Measurements from ENCODE around the gene ODAD4. TPM values are rescaled to one million over a fixed set of nuclear protein-coding genes. Genes with fewer than 3 reads are reported as not detected.

Gene ODAD4, protein sequence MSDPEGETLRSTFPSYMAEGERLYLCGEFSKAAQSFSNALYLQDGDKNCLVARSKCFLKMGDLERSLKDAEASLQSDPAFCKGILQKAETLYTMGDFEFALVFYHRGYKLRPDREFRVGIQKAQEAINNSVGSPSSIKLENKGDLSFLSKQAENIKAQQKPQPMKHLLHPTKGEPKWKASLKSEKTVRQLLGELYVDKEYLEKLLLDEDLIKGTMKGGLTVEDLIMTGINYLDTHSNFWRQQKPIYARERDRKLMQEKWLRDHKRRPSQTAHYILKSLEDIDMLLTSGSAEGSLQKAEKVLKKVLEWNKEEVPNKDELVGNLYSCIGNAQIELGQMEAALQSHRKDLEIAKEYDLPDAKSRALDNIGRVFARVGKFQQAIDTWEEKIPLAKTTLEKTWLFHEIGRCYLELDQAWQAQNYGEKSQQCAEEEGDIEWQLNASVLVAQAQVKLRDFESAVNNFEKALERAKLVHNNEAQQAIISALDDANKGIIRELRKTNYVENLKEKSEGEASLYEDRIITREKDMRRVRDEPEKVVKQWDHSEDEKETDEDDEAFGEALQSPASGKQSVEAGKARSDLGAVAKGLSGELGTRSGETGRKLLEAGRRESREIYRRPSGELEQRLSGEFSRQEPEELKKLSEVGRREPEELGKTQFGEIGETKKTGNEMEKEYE
- total RNA-seq, result 1.0 TPM

DNA sequence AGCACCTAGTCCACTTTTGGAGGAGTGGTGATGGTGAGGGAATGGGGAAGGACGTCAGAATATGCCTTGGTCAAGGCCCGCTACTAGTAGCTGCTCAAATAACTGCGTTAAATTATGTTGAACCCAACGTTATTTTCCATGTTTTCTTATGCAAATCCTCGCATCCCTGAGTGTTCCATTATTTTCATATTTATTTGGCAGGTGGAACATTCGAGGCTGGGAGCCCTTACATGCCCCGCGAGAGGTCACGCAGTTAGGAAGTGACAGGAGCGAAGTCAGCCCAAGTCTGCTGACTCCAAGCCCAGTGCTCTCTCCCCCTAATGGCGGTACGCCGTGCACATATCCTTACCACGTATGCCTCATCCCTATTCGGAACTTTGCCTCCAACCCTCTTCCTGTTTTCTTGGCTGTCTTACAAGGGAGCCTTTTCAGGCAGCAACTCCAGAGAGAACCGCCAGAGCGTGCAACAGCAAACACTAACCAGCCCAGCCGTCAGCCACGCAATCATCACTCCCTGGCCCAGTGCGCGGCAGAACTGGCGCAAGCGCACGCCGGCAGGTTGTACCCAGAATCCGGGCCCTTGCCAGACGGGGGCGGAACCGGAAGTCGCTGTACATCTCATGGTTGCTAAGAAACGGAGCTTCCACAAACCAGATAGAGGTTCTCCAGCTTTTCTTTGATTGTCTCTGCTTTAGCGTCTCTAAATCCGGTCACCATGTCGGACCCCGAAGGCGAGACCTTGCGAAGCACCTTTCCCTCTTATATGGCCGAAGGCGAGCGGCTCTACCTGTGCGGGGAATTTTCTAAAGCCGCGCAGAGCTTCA, at the start of gene ODAD4:
Gene ODAD4 (plus strand): TSS at position 609 of the 824 bp plus-strand sequence. CDS start 107 bp downstream, at position 716.
- no peaks in the 10 kb centered on the region for H3K27me3 ChIP-seq (ENCODE audit: control insufficient read depth in 3 of 3, insufficient read depth in 3 of 3, low read length in 3 of 3)
- peak within 1 kb of the TSS; percentile 76 for H3K27ac ChIP-seq (ENCODE audit: low read depth, low read length)
- H3K36me3 ChIP-seq (ENCODE audit: control insufficient read depth in 3 of 3, insufficient read depth in 3 of 3, low read length in 3 of 3), result no peaks in the 10 kb centered on the region
- H3K9ac ChIP-seq (ENCODE audit: low read depth in 1 of 3, low read length in 3 of 3), result peak within 1 kb of the TSS; percentile 71 to 91 (median 86)
- H3K4me3 ChIP-seq (ENCODE audit: low read length in 3 of 3), result peak within 1 kb of the TSS; percentile 84 to 92 (median 91)
- H3K9me3 ChIP-seq (ENCODE audit: control insufficient read depth in 3 of 3, low read length in 3 of 3), result no peaks in the 10 kb centered on the region
- H3K4me1 ChIP-seq (ENCODE audit: control insufficient read depth in 3 of 3, insufficient read depth in 3 of 3, low read length in 3 of 3), result peaks cover 5 to 11% (median 10%) of the 10 kb centered on the region in 3 donors

DNA sequence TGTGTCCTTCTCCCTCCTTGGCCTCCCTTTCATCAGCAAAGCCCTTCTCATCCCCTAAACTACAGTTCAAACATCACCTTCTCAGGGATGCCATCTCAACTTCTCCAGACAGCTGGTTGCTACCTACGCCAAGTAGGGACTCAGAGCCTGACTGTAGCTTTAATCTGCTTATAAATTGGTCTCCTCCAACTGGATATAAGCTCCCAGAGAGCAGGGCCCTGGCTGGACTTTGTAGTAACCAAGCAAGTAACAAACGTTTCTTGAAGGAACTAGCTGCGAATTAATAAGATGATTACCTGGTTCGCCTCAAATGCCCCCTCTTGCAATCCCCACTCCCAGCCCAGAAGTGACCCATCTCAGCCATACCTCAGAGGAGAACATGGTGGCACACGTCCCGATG, 47.7 kb upstream of the ODAD4 start:
- Histone ChIP-seq H3K4me3 (ENCODE audit: low read length in 3 of 3) (no peak overlapping the region), H3K27me3 (ENCODE audit: control insufficient read depth in 3 of 3, insufficient read depth in 3 of 3, low read length in 3 of 3) (no peaks in the 10 kb centered on the region), H3K9ac (ENCODE audit: low read depth in 1 of 3, low read length in 3 of 3) (no peak overlapping the region), H3K4me1 (ENCODE audit: control insufficient read depth in 3 of 3, insufficient read depth in 3 of 3, low read length in 3 of 3) (no peaks in the 10 kb centered on the region), H3K9me3 (ENCODE audit: control insufficient read depth in 3 of 3, low read length in 3 of 3) (no peaks in the 10 kb centered on the region), H3K36me3 (ENCODE audit: control insufficient read depth in 3 of 3, insufficient read depth in 3 of 3, low read length in 3 of 3) (peaks cover 49 to 64% (median 60%) of the 10 kb centered on the region in 3 donors), H3K27ac (ENCODE audit: low read depth, low read length) (no peak overlapping the region)

DNA sequence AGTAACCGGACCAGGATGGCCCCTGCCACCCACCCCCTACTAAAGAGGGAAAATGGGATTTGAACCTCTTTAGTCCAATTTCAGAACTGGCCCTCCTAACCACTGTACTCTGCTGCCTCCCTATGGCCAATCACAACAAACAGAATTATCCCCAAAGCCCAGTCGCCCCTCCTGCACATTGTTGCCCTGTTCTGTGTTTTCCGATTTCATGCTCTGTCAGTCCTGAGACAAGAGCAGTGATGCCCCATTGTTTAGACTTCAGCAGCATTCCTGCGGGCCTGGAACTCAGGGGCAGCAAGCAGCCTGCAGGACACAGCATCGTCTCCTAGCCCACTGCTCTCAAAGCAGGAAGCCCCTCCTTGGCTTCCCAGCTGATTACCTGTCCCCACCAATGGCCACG, 44.7 kb upstream of the ODAD4 start:
- Histone ChIP-seq H3K36me3 (ENCODE audit: control insufficient read depth in 3 of 3, insufficient read depth in 3 of 3, low read length in 3 of 3) (peaks cover 43 to 58% (median 55%) of the 10 kb centered on the region in 3 donors), H3K27me3 (ENCODE audit: control insufficient read depth in 3 of 3, insufficient read depth in 3 of 3, low read length in 3 of 3) (no peaks in the 10 kb centered on the region), H3K9me3 (ENCODE audit: control insufficient read depth in 3 of 3, low read length in 3 of 3) (no peaks in the 10 kb centered on the region), H3K4me1 (ENCODE audit: control insufficient read depth in 3 of 3, insufficient read depth in 3 of 3, low read length in 3 of 3) (no peaks in the 10 kb centered on the region), H3K4me3 (ENCODE audit: low read length in 3 of 3) (no peak overlapping the region), H3K9ac (ENCODE audit: low read depth in 1 of 3, low read length in 3 of 3) (no peak overlapping the region), H3K27ac (ENCODE audit: low read depth, low read length) (no peak overlapping the region)

DNA sequence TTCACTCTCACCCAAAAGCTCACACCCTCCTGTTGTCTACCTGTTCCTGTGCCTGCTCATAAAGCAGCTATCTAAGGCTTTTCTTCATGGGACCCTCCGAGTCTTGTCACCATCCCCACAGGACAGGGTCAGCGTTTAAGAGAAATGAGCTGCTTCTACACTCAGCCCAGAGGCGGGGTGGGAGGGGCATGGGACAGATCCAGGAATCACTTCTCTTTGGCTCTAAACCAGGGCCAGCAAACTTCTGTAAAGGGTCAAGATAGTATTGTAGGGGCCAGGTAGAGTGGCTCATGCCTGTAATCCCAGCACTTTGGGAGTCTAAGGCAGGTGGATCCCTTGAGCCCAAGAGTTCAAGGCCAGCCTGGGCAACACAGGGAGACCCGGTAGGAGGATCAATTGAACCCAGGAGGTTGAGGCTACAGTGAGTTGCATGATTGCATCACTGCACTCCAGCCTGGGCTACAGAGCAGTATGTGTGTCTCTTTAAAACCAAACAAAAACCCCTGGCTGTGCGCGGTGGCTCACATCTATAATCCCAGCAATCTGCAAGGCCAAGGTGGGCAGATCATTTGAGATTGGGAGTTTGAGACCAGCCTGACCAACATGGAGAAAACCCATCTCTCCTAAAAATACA, 42.0 kb upstream of the ODAD4 start:
- peaks cover 49 to 70% (median 60%) of the 10 kb centered on the region in 3 donors for H3K36me3 ChIP-seq (ENCODE audit: control insufficient read depth in 3 of 3, insufficient read depth in 3 of 3, low read length in 3 of 3)
- H3K4me1 ChIP-seq (ENCODE audit: control insufficient read depth in 3 of 3, insufficient read depth in 3 of 3, low read length in 3 of 3), result no peaks in the 10 kb centered on the region
- H3K4me3 ChIP-seq (ENCODE audit: low read length in 3 of 3), result no peak overlapping the region
- H3K27ac ChIP-seq (ENCODE audit: low read depth, low read length), result no peak overlapping the region
- no peak overlapping the region for H3K9ac ChIP-seq (ENCODE audit: low read depth in 1 of 3, low read length in 3 of 3)
- H3K27me3 ChIP-seq (ENCODE audit: control insufficient read depth in 3 of 3, insufficient read depth in 3 of 3, low read length in 3 of 3), result no peaks in the 10 kb centered on the region
- H3K9me3 ChIP-seq (ENCODE audit: control insufficient read depth in 3 of 3, low read length in 3 of 3), result no peaks in the 10 kb centered on the region

DNA sequence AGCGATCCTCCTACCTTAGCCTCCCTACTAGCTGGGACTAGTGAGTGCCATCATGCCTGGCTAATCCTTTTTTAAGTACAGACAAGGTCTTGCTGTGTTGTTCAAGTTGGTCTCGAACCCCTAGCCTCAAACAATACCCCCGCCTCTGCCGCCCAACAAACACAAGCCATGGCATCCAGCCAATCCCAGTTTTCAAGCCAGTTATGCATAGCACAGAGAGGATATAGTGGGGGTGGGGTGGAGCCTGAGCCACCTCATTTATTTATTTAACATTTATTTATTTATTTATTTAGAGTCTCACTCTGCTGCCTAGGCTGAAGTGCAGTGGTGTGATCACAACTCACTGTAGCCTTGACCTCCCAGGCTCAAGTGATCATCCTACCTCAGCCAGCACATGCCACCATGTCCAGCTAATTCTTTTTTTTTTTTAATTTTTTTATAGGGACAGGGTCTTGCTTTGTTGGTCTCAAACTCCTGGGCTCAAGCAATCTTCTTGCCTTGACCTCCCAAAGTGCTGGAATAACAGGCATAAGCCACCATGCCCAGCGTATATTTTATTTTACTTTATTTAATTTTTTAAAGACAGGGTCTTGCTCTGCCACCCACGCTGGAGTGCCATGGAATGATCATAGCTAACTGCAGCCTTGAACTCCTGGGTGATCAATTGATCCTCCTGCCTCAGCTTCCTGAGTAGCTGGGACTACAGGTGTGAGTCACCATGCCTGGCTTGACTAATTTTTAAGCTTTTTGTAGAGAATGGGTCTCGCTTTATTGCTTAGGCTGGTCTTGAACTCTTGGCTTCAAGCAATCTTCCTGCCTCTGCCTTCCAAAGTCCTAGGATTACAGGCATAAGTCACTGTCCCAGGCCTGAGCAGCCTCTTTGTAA, 39.0 kb upstream of the ODAD4 start:
- Histone ChIP-seq H3K27ac (ENCODE audit: low read depth, low read length) (no peak overlapping the region), H3K4me1 (ENCODE audit: control insufficient read depth in 3 of 3, insufficient read depth in 3 of 3, low read length in 3 of 3) (peaks cover 7 to 11% (median 9%) of the 10 kb centered on the region in 3 donors), H3K4me3 (ENCODE audit: low read length in 3 of 3) (no peak overlapping the region), H3K27me3 (ENCODE audit: control insufficient read depth in 3 of 3, insufficient read depth in 3 of 3, low read length in 3 of 3) (no peaks in the 10 kb centered on the region), H3K36me3 (ENCODE audit: control insufficient read depth in 3 of 3, insufficient read depth in 3 of 3, low read length in 3 of 3) (peaks cover 32 to 56% (median 45%) of the 10 kb centered on the region in 3 donors), H3K9ac (ENCODE audit: low read depth in 1 of 3, low read length in 3 of 3) (no peak overlapping the region), H3K9me3 (ENCODE audit: control insufficient read depth in 3 of 3, low read length in 3 of 3) (no peaks in the 10 kb centered on the region)

DNA sequence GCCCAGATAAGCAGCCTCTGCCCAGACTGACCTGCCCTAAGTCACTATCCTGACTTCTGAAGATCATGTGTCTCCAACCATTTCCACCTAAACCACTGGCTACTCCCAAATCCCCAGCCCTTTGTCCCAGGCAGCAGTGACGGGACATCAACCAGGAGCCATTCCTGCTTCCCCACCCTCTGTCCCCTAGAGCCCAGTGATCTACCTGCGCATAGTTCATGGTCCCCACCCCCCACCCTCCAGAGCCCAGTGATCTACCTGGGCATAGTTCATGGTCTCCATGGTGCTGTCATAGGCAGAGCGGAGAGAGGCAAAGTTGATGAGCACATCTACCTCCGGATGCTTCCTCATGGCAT, 38.4 kb upstream of the ODAD4 start:
- H3K27me3 ChIP-seq (ENCODE audit: control insufficient read depth in 3 of 3, insufficient read depth in 3 of 3, low read length in 3 of 3), result no peaks in the 10 kb centered on the region
- no peak overlapping the region for H3K27ac ChIP-seq (ENCODE audit: low read depth, low read length)
- no peak overlapping the region for H3K4me3 ChIP-seq (ENCODE audit: low read length in 3 of 3)
- no peaks in the 10 kb centered on the region for H3K9me3 ChIP-seq (ENCODE audit: control insufficient read depth in 3 of 3, low read length in 3 of 3)
- peaks cover 7 to 11% (median 9%) of the 10 kb centered on the region in 3 donors for H3K4me1 ChIP-seq (ENCODE audit: control insufficient read depth in 3 of 3, insufficient read depth in 3 of 3, low read length in 3 of 3)
- peaks cover 35 to 58% (median 48%) of the 10 kb centered on the region in 3 donors for H3K36me3 ChIP-seq (ENCODE audit: control insufficient read depth in 3 of 3, insufficient read depth in 3 of 3, low read length in 3 of 3)
- no peak overlapping the region for H3K9ac ChIP-seq (ENCODE audit: low read depth in 1 of 3, low read length in 3 of 3)

DNA sequence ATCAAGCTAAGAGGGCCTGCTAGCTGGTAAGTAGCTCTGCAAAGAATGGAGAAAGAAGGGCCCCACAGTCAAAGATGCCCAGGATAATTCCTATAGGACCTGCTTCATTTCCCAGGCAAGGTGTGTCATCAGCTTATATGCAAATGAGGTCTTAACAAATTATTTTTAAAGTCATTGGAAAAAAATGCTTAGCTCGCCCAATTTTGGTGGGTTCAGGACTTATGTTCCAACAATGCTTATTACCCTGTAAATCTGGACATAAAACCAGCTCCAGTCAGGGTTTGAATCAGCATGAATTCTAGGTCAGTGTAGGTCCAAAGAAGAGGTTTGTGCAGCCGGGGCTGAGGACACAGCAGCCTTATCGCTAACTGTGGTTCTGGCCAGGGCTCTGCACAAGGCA, 37.0 kb upstream of the ODAD4 start:
- Histone ChIP-seq H3K27me3 (ENCODE audit: control insufficient read depth in 3 of 3, insufficient read depth in 3 of 3, low read length in 3 of 3) (no peaks in the 10 kb centered on the region), H3K36me3 (ENCODE audit: control insufficient read depth in 3 of 3, insufficient read depth in 3 of 3, low read length in 3 of 3) (peaks cover 33 to 57% (median 46%) of the 10 kb centered on the region in 3 donors), H3K9ac (ENCODE audit: low read depth in 1 of 3, low read length in 3 of 3) (no peak overlapping the region), H3K27ac (ENCODE audit: low read depth, low read length) (no peak overlapping the region), H3K9me3 (ENCODE audit: control insufficient read depth in 3 of 3, low read length in 3 of 3) (no peaks in the 10 kb centered on the region), H3K4me3 (ENCODE audit: low read length in 3 of 3) (no peak overlapping the region), H3K4me1 (ENCODE audit: control insufficient read depth in 3 of 3, insufficient read depth in 3 of 3, low read length in 3 of 3) (peaks cover 7 to 11% (median 9%) of the 10 kb centered on the region in 3 donors)

DNA sequence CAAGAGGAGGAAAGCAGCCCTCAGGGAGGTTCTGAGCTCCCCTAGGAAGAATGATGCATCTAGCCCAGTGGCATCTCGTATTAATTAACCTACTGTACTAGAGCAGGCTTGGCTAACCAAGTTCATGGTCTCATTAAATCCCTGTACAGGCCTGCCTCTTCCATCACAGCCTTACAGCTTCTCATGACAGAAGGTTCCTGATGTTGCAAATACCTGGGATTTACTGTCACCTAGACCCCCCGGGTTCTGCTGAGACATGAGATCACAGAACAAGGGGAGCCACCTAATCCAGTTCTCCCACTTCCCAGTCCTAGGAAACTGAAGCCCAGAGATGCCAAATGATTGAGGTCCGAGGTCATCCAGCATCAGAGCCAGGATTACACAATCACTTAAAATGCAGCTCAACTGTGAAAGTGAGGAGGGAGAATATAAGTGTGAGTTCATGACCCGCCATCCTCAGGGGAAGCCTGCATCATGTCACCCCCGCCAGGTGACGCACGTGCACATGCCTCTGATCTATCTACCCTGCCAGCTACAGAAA, 35.6 kb upstream of the ODAD4 start:
- H3K36me3 ChIP-seq (ENCODE audit: control insufficient read depth in 3 of 3, insufficient read depth in 3 of 3, low read length in 3 of 3), result peaks cover 35 to 55% (median 49%) of the 10 kb centered on the region in 3 donors
- peaks cover 7 to 11% (median 9%) of the 10 kb centered on the region in 3 donors for H3K4me1 ChIP-seq (ENCODE audit: control insufficient read depth in 3 of 3, insufficient read depth in 3 of 3, low read length in 3 of 3)
- no peaks in the 10 kb centered on the region for H3K9me3 ChIP-seq (ENCODE audit: control insufficient read depth in 3 of 3, low read length in 3 of 3)
- H3K9ac ChIP-seq (ENCODE audit: low read depth in 1 of 3, low read length in 3 of 3), result no peak overlapping the region
- H3K27ac ChIP-seq (ENCODE audit: low read depth, low read length), result no peak overlapping the region
- no peak overlapping the region for H3K4me3 ChIP-seq (ENCODE audit: low read length in 3 of 3)
- no peaks in the 10 kb centered on the region for H3K27me3 ChIP-seq (ENCODE audit: control insufficient read depth in 3 of 3, insufficient read depth in 3 of 3, low read length in 3 of 3)

All from skeletal muscle tissue (tissue), 4 donors.